ENCODE data around the gene CCDC12.

DNA sequence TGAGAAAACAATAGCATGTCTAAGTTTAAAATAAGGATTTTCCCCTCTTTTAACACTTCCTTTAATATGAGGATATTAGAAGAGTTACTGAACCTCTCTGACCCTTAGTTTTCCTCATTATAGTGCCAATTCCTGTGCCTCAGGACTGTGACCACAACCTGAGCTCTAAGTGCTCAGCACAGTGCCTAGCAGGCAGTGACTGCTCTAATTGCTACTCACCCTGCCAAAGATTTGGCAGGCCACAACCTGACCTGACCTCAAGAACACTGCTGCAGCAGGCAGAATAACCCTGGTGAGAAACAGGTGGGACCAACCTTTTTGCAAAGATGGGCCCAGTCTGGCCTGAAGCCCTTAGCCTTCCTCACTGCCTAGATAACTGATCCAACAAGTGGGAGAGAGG, 38.6 kb upstream of the CCDC12 start:
- TF ChIP-seq, protein P1, sequence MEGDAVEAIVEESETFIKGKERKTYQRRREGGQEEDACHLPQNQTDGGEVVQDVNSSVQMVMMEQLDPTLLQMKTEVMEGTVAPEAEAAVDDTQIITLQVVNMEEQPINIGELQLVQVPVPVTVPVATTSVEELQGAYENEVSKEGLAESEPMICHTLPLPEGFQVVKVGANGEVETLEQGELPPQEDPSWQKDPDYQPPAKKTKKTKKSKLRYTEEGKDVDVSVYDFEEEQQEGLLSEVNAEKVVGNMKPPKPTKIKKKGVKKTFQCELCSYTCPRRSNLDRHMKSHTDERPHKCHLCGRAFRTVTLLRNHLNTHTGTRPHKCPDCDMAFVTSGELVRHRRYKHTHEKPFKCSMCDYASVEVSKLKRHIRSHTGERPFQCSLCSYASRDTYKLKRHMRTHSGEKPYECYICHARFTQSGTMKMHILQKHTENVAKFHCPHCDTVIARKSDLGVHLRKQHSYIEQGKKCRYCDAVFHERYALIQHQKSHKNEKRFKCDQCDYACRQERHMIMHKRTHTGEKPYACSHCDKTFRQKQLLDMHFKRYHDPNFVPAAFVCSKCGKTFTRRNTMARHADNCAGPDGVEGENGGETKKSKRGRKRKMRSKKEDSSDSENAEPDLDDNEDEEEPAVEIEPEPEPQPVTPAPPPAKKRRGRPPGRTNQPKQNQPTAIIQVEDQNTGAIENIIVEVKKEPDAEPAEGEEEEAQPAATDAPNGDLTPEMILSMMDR (conservative IDR thresholded peaks at IDR 0.05 in 1 of 2, IDR thresholded peaks at IDR 0.05 in 1 of 2; ENCODE audit: extremely low read depth in 1 of 2, insufficient read depth in 1 of 2, low read depth in 1 of 2, low read length in 2 of 2): no peak
- TF ChIP-seq EZH2 (IDR thresholded peaks at IDR 0.05; ENCODE audit: borderline replicate concordance, low read length): no peak

Measured in mammary epithelial cell (primary cell).